DND-41 (cell line): ENCODE data around the gene MPND.

Source experiments
- EZH2 ChIP-seq: IDR thresholded peaks from 3 replicates; pipeline ENCODE4 v1.6.1; 2012; ENCODE audit warnings: borderline replicate concordance, low read depth, mild to moderate bottlenecking, moderate library complexity, low read length, inconsistent platforms; ENCODE audit not compliant: severe bottlenecking
- TF ChIP-seq, protein P1 (sequence below): IDR thresholded peaks from 2 replicates; pipeline ENCODE4 v1.5.1; 2012; ENCODE audit warnings: borderline replicate concordance, low read length, moderate library complexity, mild to moderate bottlenecking; ENCODE audit not compliant: poor library complexity, severe bottlenecking; ENCODE audit errors: extremely low read depth

DNA sequence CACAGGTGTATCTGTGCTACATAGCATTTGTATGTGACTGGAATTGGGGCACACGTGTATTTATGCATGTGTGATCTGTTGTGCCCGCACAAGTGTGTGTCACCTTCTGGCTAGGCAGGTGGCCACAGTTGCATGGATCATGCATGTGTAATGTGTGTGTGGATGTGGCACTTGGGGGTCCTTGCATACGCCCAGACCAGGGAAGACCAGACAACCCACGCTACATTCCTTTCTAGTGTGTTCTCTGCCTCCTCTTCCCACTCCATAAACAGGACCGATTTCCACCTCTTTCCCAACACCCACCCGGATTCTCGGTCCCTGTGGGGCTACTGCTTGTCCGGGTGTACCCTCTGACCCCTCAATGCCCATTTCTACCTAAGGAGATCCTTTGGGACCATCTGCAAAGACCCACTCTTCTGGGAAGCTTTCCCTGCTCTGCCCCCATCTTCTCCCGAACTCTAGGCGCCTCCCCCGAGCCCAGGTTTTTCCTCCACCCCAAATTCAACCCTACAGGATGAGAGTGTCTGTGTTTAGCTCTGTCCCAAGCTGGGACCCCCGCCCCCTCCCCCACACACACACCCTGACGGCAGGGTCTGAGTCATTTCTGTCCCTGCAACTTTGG is 17.0 kb upstream of the MPND start:
- TF ChIP-seq EZH2, result no peak
- TF ChIP-seq, protein P1, sequence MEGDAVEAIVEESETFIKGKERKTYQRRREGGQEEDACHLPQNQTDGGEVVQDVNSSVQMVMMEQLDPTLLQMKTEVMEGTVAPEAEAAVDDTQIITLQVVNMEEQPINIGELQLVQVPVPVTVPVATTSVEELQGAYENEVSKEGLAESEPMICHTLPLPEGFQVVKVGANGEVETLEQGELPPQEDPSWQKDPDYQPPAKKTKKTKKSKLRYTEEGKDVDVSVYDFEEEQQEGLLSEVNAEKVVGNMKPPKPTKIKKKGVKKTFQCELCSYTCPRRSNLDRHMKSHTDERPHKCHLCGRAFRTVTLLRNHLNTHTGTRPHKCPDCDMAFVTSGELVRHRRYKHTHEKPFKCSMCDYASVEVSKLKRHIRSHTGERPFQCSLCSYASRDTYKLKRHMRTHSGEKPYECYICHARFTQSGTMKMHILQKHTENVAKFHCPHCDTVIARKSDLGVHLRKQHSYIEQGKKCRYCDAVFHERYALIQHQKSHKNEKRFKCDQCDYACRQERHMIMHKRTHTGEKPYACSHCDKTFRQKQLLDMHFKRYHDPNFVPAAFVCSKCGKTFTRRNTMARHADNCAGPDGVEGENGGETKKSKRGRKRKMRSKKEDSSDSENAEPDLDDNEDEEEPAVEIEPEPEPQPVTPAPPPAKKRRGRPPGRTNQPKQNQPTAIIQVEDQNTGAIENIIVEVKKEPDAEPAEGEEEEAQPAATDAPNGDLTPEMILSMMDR, result no peak
